ENCODE measurements around the gene SLC45A2.

Gene SLC45A2

DNA sequence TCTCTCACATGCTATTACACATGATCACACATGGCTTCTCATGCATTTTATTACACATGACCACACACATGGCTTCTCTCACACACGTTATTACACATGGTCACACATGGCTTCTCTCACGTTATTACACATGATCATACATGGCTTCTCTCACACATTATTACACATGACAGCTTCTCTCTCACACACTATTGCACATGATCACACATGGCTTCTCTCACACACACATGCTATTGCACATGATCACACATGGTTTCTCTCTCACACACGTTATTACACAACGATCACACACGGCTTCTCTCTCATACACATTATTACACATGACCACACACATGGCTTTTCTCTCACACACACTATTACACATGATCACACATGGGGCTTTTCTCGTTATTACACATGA, 954 bp upstream of the SLC45A2 start:
- DNase-seq (ENCODE audit: extremely low read depth, insufficient read length) = no peak
- no peak overlapping the region for H3K4me3 ChIP-seq (replicated peaks; ENCODE audit: low read depth, low read length)
- no peaks in the 10 kb centered on the region; the same call in 1 of the 2 replicates for H3K36me3 ChIP-seq (ENCODE audit: control insufficient read depth, insufficient read depth, low read length)
- H3K27me3 ChIP-seq (replicated peaks; ENCODE audit: control insufficient read depth, insufficient read depth, low read length) = no peaks in the 10 kb centered on the region
- TF ChIP-seq, protein P1, sequence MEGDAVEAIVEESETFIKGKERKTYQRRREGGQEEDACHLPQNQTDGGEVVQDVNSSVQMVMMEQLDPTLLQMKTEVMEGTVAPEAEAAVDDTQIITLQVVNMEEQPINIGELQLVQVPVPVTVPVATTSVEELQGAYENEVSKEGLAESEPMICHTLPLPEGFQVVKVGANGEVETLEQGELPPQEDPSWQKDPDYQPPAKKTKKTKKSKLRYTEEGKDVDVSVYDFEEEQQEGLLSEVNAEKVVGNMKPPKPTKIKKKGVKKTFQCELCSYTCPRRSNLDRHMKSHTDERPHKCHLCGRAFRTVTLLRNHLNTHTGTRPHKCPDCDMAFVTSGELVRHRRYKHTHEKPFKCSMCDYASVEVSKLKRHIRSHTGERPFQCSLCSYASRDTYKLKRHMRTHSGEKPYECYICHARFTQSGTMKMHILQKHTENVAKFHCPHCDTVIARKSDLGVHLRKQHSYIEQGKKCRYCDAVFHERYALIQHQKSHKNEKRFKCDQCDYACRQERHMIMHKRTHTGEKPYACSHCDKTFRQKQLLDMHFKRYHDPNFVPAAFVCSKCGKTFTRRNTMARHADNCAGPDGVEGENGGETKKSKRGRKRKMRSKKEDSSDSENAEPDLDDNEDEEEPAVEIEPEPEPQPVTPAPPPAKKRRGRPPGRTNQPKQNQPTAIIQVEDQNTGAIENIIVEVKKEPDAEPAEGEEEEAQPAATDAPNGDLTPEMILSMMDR (IDR thresholded peaks at IDR 0.05; ENCODE audit: insufficient read depth, low read length, poor library complexity, severe bottlenecking) = no peak

DNA sequence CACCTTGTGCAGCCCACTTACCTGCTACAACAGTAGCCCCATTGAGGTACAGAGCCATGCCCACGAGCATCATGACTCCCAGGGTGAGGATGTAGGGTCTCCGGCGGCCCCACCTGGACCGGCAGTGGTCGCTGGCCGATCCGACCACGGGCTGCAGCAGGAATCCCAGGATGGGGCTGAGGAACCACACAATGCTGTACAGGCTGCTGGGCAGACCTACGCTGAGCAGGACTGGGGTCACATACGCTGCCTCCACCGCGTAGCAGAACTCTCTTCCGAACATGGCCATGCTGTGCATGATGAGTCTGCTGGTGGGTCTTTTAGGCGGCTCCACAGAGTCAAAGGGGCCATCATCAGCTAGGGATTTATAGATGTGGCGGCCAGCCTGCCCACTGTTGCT, 315 bp downstream of the SLC45A2 start:
- Histone ChIP-seq H3K36me3 (ENCODE audit: control insufficient read depth, insufficient read depth, low read length) (no peaks in the 10 kb centered on the region; the same call in 1 of the 2 replicates), H3K4me3 (replicated peaks; ENCODE audit: low read depth, low read length) (no peak overlapping the region), H3K27me3 (replicated peaks; ENCODE audit: control insufficient read depth, insufficient read depth, low read length) (no peaks in the 10 kb centered on the region)
- TF ChIP-seq, protein P1 (IDR thresholded peaks at IDR 0.05; ENCODE audit: insufficient read depth, low read length, poor library complexity, severe bottlenecking) = no peak
- no peak for DNase-seq (ENCODE audit: extremely low read depth, insufficient read length)

DNA sequence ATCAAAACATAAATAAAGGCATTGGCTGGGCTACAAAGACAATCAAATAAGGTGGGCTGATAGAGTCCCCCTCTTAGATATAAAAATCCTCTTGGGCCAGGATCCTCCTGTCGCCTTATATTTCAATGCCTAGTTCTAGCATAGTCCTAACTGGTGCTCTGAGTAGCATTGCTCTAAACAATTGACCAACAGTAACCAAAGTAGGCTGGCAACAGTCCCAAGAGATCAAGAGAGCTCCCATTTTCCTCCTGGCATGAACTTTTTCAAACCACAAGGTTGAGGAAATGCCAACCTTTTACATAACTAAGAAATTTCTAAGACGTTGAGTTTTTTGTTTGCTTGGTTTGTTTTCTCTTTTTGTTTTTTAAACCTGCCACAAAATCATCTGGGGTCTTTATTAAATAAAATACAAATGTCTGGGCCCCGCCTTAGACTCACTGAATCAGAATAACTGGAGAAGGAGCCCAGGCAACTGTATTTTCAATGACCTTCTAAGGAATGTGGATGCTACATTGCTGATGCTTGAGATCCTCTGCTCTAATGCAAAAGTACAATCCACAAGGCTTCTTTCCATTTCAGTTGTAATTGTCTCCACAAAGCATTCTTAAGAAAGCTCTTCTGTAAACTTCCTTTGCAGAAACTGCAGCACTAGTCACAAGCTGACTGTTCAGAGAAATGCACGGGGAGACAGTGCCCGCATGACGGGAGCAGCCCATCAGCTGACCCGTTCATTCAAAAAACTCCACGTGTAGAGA, 2.9 kb downstream of the SLC45A2 start:
- Histone ChIP-seq H3K27me3 (replicated peaks; ENCODE audit: control insufficient read depth, insufficient read depth, low read length) (no peaks in the 10 kb centered on the region), H3K36me3 (ENCODE audit: control insufficient read depth, insufficient read depth, low read length) (no peaks in the 10 kb centered on the region), H3K4me3 (replicated peaks; ENCODE audit: low read depth, low read length) (no peak overlapping the region)
- TF ChIP-seq, protein P1 (IDR thresholded peaks at IDR 0.05; ENCODE audit: insufficient read depth, low read length, poor library complexity, severe bottlenecking) = no peak
- no peak for DNase-seq (ENCODE audit: extremely low read depth, insufficient read length)

DNA sequence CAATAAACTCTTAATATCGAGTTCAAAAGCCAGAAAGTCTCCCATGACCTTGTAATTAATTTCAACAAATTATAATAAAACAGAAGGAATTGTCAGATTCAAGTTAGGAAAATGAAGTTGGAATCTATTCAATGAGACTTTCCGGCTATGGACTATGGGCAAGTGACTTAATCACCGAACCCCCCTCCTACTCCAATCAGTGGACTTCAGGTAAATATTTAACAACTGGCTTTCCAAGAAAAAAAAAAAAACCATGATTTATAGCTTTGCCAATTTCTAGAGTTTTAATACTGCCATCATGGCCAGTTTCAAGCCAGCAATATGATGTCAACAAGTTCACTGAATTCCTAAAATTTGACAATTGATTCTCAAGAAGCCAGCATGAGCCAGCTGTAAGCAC, 4.5 kb downstream of the SLC45A2 start:
- no peak for DNase-seq (ENCODE audit: extremely low read depth, insufficient read length)
- Histone ChIP-seq H3K27me3 (replicated peaks; ENCODE audit: control insufficient read depth, insufficient read depth, low read length) (no peaks in the 10 kb centered on the region), H3K4me3 (replicated peaks; ENCODE audit: low read depth, low read length) (no peak overlapping the region), H3K36me3 (ENCODE audit: control insufficient read depth, insufficient read depth, low read length) (no peaks in the 10 kb centered on the region)
- TF ChIP-seq, protein P1 (IDR thresholded peaks at IDR 0.05; ENCODE audit: insufficient read depth, low read length, poor library complexity, severe bottlenecking) = no peak

DNA sequence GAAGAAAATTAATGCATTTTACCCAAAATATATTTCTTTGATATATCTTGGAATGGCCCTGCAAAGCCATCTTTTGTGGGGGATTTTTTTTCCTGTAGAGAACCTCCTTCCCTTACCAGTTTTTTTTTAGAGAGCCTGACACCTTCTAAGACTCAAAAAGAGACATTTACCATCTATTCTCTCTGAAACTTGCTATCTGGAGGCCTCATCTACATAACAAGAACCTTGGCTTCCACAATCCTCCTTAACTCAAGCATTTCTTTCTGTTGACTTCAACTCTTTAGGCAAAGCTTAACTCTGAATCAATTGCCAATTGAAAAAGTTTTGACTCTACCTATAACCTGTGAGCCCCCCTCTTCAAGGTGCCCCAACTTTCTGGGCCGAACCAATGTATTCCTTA, 6.2 kb downstream of the SLC45A2 start:
- TF ChIP-seq, protein P1 (IDR thresholded peaks at IDR 0.05; ENCODE audit: insufficient read depth, low read length, poor library complexity, severe bottlenecking) = no peak
- no peaks in the 10 kb centered on the region for H3K36me3 ChIP-seq (ENCODE audit: control insufficient read depth, insufficient read depth, low read length)
- H3K27me3 ChIP-seq (replicated peaks; ENCODE audit: control insufficient read depth, insufficient read depth, low read length) = no peaks in the 10 kb centered on the region
- DNase-seq (ENCODE audit: extremely low read depth, insufficient read length) = no peak
- no peak overlapping the region for H3K4me3 ChIP-seq (replicated peaks; ENCODE audit: low read depth, low read length)
